ENCODE results near the gene RPRD1A.
"Not testable (repeated sequence)": the region's sequence is repeated elsewhere in the genome, so short reads cannot be mapped to it uniquely, and the experiment has no call there.

The RPRD1A gene, protein sequence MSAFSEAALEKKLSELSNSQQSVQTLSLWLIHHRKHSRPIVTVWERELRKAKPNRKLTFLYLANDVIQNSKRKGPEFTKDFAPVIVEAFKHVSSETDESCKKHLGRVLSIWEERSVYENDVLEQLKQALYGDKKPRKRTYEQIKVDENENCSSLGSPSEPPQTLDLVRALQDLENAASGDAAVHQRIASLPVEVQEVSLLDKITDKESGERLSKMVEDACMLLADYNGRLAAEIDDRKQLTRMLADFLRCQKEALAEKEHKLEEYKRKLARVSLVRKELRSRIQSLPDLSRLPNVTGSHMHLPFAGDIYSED

DNA sequence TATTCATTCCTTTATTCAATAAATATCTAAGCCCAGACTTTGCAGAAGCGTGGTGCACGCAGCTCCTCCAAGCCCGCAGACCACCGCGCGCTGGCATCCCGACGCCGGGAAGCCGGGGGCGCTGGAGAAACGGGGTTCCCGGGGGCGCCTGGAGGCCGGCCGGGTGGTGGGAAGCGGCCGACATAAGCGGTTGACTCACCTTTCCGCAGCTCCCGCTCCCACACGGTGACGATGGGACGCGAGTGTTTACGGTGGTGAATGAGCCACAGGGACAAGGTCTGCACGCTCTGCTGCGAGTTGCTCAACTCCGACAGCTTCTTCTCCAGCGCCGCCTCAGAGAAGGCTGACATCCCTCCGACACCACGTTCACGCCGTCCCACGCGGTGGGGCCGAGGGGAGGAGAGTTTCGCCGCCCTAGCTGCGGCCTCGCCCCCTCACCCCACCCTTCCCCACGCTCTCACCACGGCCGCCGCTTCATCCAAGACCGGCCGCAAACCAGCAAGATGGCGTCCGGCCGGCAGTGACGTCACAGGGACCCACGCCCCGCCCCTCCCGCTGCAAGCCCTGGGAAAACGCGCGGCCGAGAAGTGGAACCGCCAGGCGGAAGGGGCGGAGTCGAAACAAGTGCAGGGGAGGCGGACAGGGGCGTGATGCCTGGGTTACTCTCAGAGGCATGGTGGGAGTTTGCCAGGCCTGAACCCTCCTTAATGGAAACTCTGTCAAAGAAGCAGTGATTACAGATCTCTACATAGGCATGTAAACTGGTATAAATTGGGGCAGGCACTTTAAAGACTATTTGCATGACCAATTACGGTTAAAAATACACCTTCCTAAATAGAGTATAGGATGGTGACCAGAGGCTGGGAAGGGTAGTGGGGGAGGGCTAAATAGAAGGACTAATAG is at the start of gene RPRD1A:
TSS of gene RPRD1A (minus strand) at position 505 of the 903 bp plus-strand sequence. CDS start at position 350, 155 bp downstream.
- peak; percentile 97 for DNase-seq

DNA sequence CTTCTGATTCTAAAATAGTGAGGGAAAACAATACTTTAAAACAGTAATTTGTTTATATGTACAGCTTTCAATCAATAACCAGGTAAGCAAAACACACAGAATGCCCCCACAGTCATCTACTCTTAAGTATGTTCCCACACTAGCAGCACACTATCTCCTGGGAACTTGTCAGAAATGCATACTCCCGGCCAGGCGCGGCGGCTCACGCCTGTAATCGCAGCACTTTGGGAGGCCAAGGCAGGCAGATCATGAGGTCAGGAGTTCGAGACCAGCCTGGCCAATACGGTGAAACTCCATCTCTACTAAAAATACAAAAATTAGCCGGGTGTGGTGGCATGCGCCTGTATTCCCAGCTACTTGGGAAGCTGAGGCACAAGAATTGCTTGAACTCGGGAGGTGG is 49.4 kb upstream of the RPRD1A start:
- not testable (repeated sequence) for DNase-seq

DNA sequence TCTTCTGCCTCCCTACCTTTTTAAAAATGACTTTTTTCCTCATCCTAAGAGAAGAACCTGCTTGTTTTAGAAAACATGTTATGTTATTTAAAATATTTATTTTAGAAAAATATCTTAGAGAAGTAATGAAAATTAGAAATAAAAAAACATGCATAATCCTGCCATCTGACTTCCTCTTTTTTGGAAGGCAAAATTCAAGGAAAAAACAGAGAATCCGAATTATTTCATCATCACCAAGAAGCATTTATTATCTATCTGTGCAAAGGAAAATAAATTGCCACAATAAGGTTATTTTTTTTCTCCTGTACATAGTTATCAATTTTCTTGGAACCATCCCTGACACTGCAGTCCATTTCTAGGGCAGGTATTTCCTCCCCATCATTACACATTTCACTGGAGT is 47.4 kb upstream of the RPRD1A start:
- DNase-seq = no peak

DNA sequence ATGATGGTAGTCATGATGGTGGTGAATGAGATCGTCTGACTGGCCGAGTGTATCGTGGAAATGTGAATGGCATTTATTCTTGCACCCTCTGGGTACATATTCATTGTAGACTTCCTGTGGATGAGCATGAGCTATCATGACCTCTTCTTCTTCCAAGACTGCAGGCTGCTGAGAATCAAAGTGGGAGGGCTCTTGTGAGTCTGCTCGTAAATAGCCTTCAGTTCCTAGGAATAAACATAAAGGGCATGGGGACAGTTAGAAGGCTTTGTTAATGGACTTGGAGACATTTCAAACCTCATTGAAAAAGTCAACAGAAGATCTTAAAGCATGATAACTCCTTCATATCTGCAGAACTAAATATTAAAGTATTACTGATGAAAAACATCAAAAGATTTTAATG is 46.9 kb upstream of the RPRD1A start:
- DNase-seq = no peak

DNA sequence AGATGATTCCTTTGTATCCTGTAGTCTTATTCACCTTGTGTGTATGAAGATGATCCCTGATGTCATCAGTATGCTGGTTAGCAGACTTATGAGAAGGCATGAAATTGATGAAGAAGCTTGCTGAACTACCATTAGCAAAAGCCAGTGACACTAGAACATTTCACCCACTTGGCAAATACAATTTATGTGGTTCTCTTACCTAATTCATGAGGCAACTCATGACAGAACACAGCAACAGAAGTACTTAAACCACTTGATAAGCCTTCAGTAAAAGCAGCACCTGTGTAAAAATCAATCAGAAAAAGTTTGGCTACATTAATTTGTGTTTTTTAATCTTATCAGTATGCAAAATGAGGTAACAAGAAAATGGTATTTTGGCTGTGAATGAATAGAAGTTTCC is 44.9 kb upstream of the RPRD1A start:
- no peak for DNase-seq

DNA sequence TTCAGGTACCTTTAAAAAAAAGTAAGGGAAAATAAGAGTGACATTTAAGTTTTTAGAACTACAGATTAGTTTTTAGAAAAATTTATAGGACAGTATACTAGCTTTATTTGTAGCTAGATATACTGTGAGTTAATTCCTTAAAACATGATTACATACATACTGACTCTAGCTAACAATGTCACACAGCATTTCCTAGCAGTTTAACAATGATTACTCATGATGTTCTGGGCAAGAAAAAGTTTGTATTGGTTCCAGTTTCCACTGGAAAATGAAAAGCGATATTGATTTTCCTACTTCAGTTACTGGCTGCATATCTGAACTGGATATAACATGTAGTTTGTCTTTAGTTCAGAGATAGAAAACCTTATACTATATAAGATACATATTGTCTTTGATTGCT is 42.4 kb upstream of the RPRD1A start:
- no peak for DNase-seq

DNA sequence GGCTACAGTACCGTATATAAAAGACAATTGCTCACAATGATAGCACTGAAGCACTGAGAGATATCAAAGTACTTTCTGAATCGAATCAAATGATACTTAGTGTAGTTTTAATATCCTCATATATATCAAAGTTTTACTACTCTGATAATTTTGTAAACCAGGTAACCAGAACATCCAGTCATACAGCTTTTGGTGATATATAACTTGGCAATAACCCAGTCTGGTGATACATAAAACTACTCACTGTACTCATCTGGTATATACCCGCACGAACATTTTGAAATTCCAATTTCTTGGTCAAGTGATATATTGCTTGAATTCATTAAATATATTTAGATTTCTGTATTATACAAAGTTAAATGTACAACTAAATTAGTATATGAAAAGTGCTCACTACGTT is 41.2 kb upstream of the RPRD1A start:
- no peak for DNase-seq

DNA sequence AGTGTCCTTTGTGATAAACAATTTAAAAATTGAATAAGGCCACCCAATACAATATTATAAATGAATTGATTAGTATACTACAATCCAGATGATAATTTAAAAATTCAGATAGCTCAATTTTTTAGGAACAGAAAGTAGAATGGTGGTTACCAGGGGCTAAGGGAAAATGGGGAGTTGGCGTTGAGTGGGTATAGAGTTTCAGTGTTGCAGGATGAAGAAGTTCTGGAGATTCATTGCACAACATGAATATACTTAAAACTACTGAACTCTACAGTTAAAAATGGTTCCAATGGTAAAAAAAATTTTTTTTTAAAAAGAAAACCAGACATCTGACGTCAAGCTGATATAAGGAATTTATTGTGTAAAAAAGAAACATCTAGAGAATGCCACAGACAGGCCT is 40.8 kb upstream of the RPRD1A start:
- DNase-seq = no peak

DNA sequence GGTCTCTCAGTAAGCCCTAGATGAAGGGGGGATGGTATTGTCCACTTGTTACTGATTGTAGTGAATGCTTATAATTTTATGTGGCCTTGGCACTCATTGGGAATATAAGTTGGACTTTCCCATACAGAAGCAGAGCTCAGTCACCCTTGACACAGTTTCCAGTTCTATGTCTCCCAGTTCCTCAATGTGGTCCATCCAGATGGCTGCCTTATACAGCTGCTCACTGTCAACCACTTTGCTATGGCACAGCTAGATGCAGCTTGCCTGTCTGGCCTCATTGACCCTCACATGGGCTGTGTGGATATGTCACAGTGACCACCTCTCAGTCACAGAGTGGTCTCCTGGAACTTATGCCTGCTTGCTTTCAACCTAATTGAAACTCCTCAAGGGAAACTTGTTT is 40.1 kb upstream of the RPRD1A start:
- no peak for DNase-seq

DNA sequence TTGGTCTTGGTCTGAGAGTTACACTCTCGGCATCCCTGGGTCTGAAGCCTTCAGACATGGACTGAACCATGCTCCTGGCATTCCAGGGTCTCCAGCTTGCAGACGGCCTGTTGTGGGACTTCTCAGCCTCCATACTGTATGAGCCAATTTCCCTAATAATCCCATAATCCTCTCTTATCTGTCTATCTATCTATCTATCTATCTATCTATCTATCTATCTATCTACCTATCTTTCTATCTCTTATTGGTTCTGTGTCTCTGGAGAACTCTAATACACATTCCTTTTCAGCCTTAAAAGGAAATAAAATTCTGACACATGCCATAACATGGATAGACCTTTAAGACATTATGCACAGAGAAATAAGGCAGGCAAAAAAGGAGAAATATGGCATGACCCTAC is 37.4 kb upstream of the RPRD1A start:
- DNase-seq = no peak

DNA sequence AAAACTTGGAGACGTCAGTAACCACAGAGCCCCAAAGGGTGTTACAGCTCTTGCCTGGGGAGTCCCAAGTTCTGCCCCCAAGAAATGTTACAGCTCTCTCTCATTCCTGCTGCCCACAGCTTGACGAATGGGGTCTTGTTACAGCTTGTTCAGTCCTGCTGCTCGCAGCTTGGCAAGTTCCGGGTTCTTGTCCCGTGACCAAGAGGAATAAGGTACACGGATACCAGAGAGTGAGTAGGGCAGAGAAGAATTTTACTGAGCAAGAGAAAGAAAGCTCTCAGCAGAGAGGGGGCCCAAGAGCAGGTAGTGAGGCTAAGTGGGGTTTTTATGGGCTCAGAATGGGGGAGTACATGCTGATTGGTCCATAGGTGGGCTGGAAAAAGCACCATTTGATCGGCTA is 34.6 kb upstream of the RPRD1A start:
- DNase-seq = no peak

DNA sequence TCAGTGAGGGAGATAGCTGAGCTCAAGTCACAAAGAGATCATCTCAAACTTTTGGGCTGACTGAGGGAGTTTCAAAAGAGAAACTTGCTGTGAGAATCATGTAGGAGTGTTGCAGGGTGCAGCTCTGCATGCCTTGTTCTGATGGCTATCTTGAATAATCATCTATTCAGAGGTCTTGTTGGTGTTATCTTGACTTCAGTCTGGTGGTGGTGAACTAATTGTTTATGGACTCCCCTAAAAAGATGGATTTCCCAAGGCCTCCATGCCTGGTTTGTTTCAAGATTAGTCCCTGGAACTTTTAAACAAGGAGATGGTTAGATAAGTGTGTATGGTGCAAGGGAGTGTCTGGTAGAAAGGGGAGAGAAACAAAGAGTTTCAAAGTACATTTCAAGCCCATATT is 32.0 kb upstream of the RPRD1A start:
- DNase-seq = no peak

DNA sequence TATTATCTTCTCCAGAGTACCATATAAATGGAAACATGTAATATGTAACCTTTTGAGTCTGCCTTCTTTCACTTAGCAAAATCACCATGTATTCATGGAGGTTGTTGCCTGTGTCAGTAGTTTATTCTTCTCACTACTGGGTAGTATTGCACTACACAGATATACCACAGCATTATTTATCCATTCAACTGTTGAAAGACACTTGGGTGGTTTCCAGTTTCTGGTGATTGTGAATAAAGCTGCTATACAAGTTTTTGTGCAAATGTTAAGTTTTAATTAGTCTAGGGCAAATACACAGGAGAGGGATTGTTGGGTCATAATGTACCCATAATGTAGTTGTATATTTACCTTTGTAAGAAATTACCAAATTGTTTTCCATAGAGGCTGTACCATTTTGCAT is 29.6 kb upstream of the RPRD1A start:
- DNase-seq = no peak

DNA sequence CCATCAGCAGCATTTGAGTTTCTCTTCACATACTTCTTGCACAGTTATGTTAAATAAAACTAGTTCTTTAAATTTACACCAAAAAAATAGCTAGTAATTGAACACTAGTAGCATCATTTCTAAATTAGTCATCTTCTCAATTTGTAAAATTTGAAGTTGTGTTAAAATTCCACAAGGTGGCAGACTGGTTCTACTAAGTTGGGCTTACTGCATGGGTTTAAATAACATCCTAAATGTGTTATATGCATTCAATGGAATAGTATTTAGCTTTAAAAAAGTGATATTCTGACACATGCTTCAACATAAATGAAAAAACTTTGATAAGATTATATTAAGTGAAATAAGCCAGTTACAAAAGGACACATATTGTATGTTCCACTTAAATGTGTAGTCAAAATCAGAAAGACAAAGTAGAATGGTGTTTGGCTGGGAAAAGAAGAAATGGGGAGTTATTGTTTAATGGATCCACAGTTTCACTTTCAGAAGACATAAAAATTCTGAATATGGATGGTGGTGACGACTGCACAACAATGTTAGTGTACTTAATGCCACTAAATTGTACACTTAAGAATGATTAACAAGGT is 28.7 kb upstream of the RPRD1A start:
- no peak for DNase-seq

DNA sequence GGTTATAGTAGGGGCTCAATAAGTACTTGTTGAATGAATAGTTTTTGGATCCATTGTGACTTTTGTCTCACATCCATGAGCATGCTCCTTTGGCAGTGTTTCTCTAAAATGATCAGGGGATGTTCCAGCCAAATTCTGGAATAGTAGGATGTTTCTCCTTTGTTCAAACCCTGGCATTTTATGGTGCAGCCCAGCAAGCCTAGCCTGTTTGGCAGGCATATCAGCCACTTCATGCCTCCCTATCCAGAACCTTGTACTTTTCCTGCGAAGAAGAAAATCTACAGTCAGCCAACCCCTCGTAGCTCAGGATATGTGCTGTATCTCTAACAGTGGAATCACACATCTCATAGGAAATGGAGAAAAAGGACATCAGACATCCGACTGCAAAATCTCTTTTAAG is 27.1 kb upstream of the RPRD1A start:
- no peak for DNase-seq

DNA sequence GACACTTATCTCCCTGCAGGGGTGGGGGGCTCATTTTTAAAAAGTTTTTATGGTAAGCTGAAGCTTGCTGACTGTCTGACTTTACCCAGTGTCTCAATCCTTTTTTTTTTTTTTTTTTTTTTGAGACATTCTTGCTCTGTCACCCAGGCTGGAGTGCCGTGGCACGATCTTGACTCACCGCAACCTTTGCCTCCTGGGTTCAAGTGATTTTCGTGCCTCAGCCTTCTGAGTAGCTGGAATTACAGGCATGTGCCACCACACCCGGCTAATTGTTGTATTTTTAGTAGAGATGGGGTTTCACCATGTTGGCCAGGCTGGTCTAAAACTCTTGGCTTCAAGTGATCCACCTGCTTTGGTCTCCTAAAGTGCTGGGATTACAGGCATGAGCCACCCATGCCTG is 24.8 kb upstream of the RPRD1A start:
- not testable (repeated sequence) for DNase-seq

DNA sequence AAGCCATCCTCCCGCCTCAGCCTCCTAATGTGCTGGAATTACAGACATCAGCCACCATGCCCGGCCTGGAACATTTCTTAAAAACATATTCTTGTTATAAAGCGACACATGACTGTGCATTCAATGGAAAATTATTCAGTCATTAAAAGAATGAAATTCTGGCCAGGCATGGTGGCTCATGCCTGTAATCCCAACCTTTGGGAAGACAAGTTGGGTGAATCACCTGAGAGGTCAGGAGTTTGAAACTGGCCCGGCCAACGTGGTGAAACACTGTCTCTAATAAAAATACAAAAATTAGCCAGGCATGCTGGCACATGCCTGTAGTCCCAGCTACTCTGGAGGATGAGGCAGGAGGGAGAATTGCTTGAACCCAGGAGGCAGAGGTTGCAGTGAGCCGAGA is 21.6 kb upstream of the RPRD1A start:
- no peak for DNase-seq

DNA sequence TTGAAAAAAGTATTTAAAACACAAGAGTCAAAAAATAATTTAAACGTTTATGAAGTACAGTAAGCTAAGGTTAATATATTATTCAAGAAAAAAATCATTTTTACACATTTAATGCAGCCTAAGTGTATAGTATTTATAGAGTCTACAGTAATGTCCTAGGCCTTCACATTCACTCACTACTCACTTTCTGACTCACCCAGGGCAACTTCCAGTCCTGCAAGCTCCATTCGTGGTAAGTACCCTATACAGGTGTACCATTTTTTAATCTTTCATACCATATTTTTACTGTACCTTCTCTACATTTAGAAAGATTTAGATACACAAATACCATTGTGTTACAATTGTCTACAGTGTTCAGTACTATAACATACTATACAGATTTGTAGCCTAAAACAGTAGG is 20.9 kb upstream of the RPRD1A start:
- no peak for DNase-seq

DNA sequence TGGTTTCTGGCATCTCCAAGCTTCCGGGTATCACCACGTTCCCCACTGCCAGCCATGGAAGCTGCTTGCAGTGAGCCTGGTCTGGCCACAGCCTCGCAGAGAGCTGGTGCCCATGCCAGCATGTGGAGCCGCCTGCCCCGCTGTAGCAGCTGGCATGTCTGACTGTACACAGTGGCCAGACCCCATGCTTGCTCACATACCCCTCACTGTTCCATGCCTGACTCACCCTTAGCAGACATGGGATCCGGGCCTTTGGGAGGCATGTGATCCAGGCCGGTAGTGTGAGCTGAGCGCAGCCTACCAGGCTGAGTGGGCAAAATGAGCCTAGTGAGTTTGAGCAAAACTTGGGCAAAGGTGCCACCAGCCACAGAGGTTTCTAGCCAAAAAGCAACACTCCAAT is 18.8 kb upstream of the RPRD1A start:
- no peak for DNase-seq

DNA sequence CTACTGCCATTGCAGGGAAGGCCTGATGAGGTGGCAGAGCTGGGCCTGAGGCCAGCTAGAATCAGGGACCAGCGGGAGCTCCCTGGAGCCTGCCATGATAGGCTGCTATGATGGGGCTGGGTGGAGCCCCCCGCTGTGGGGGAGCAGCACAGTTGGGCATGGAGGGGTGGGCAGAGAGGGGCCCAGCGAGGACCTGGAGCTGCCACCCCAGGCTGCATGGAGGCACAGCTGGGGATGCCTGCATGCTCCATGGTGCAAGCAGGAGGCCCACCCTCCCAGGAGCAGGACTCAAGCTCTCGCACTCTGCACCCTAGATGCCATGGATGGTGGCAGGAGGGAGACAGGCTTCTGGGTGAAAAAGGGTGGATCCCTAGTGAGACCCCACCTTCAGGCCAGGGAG is 17.8 kb upstream of the RPRD1A start:
- DNase-seq = no peak

DNA sequence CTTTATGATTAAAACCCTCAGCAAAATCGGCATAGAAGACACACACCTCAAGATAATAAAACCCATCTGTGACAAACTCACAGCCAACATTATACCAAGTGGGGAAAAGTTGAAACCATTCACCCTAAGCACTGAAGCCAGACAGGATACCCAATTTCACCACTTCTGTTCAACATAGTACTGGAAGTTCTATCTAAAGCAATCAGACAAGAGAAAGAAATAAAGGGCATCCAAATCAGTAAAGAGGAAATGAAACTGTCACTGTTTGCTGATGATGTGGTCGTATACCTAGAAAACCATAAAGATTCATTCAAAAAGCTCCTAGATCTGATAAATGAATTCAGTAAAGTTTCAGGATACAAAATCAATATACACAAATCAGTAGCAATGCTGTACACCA is 16.4 kb upstream of the RPRD1A start:
- DNase-seq = no peak

DNA sequence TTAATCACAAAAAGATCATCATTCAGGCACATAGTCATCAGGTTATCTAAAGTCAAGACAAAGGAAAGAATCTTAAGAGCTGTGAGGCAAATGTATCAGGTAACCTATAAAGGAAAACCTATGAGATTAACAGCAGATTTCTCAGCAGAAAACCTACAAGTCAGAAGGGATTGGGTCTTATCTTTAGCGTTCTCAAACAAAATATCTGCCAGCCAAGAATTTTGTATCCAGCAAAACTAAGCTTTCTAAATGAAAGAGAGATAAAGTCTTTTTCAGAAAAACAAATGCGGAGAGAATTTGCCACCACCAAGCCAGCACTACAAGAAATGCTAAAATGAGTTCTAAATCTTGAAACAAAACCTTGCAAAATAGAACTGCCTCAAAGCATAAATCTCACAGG is 13.8 kb upstream of the RPRD1A start:
- DNase-seq = not testable (repeated sequence)

DNA sequence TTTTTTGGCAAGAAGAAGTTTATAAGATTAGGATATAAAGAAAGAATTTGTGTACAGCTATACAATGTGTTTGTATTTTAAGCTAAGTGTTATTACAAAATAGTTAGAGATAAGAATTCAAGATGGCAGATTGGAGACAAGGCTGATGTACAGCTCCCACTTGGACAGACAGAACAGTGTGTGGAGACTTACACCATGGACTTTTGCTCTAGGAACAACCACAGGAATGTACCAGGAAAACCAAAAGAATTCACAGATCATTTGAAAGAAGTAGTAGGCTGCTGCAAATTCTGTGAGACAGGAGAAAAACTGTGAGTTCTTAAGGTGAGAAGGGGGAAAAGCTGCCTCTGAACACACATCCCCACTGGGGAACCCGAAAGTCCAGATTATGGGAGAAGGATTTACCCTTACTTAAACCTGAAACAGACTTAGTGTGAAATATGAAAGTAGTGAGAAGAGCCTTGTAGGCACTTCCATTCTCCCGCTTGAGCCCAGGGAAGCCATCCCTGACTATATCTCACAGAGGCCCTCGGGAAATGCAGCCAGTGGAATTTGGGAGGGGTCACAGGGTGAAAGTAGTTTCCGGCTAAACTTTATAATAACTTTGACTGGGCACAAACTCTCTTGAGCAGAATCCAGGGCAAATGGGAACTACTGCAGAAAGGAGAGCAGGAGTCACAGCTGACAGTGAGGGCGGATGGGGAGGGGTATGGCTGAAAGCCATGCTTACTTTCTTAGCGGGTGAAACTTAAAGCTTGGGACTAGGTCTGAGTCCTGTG is 11.6 kb upstream of the RPRD1A start:
- no peak for DNase-seq
